ENCODE data around the gene KCNJ3. TPM values are rescaled to one million over a fixed set of nuclear protein-coding genes. Genes with fewer than 3 reads are reported as not detected.
A peak's percentile ranks its signal among the peaks of the same experiment; 100 is the strongest.

Gene KCNJ3
- total and polyA plus RNA-seq, 9 of the 15 experiments (the other 6 are each of a cell fraction or from before 2014, with no cell fraction given): not detected

DNA sequence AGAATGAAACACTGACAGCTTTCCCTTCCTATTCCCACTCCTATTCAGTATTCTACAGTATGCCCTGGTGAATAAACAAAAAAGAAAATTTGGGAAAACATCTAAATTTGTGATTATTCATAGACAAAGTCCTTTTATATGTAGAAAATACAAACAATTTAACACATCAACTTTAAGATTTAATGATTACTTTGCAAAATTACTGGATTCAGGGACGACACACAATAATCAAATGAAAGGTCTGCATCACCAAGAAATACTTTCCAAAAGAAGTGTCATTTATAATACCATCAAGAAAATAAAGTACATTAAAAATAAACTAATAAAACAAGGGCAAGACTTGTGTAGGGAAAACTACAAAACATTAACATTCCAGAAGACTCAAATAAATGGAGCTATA is 199.8 kb downstream of the KCNJ3 start:
- Histone ChIP-seq H3K9ac (ENCODE audit: insufficient read depth in 1 of 2, low read depth in 2 of 2, low read length in 2 of 2) (no peak overlapping the region), H3K4me2 (ENCODE audit: insufficient read depth, low read length) (no peak overlapping the region), H3K9me1 (ENCODE audit: control insufficient read depth, insufficient read depth, low read length) (no peaks in the 10 kb centered on the region), H3K79me2 (ENCODE audit: control insufficient read depth, insufficient read depth, low read length) (no peaks in the 10 kb centered on the region), H4K20me1 (replicated peaks; ENCODE audit: control insufficient read depth, insufficient read depth, low read length) (no peaks in the 10 kb centered on the region), H3K27ac (ENCODE audit: extremely low read depth, low read depth, low read length) (no peak overlapping the region), H3K27me3 (ENCODE audit: control insufficient read depth in 2 of 2, insufficient read depth in 2 of 2, low read length in 2 of 2) (no peaks in the 10 kb centered on the region), H3K4me1 (replicated peaks in 1 of 2; ENCODE audit: control insufficient read depth in 2 of 2, insufficient read depth in 2 of 2, low read length in 2 of 2) (no peaks in the 10 kb centered on the region), H3K36me3 (ENCODE audit: control insufficient read depth, insufficient read depth, low read length) (no peaks in the 10 kb centered on the region), H2AFZ (ENCODE audit: low read depth, low read length) (no peak overlapping the region), H3K4me3 (no peak overlapping the region), H3K9me3 (replicated peaks; ENCODE audit: control insufficient read depth, insufficient read depth, low read depth, low read length) (0 out of 2 replicates have a peak, but pooled peaks cover 2% of the 10 kb centered on the region)
- intact Hi-C loops (cut with micrococcal nuclease) (no loop called here), in situ Hi-C loops (cut with MboI) (no loop called here)
- peak; percentile 54 for TF ChIP-seq ZNF316 (IDR thresholded peaks at IDR 0.05)
- TF ChIP-seq, protein P1, sequence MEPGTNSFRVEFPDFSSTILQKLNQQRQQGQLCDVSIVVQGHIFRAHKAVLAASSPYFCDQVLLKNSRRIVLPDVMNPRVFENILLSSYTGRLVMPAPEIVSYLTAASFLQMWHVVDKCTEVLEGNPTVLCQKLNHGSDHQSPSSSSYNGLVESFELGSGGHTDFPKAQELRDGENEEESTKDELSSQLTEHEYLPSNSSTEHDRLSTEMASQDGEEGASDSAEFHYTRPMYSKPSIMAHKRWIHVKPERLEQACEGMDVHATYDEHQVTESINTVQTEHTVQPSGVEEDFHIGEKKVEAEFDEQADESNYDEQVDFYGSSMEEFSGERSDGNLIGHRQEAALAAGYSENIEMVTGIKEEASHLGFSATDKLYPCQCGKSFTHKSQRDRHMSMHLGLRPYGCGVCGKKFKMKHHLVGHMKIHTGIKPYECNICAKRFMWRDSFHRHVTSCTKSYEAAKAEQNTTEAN (CRISPR knock-in tag; IDR thresholded peaks at IDR 0.05): no peak
- no peak for TF ChIP-seq MCM3 (IDR thresholded peaks at IDR 0.05)
- no peak for TF ChIP-seq STAG1 (CRISPR knock-in tag; IDR thresholded peaks at IDR 0.05; ENCODE audit: borderline replicate concordance)
- no peak for TF ChIP-seq IRF1 (CRISPR knock-in tag; IDR thresholded peaks at IDR 0.05; ENCODE audit: borderline replicate concordance)
- TF ChIP-seq MAFG (tag; conservative IDR thresholded peaks at IDR 0.05): 0 out of 2 replicates have a peak, but pooled peaks have one; percentile 13
- no peak for TF ChIP-seq ELF4 (CRISPR knock-in tag; IDR thresholded peaks at IDR 0.05)
- no peak for TF ChIP-seq ZNF444 (CRISPR knock-in tag; IDR thresholded peaks at IDR 0.05)
- peak; percentile 42; the same call in 1 of the 2 replicates for TF ChIP-seq C11orf30 (IDR thresholded peaks at IDR 0.05; ENCODE audit: low read depth)
- TF ChIP-seq SPI1 (IDR thresholded peaks at IDR 0.05; ENCODE audit: borderline replicate concordance, low read depth, low read length): no peak
- TF ChIP-seq ZBTB12 (CRISPR knock-in tag; IDR thresholded peaks at IDR 0.05): no peak
- no peak for TF ChIP-seq TRIM24 (IDR thresholded peaks at IDR 0.05)
- no TSS peak for BruUV-seq (replicated peaks)
- WGBS (ENCODE audit: insufficient coverage, low coverage, missing lambda C conversion rate): 4% methylated on average over 1 of the region's 1 CpG
- DNase-seq (ENCODE audit: extremely low read depth in 1 of 4, low spot score in 3 of 4) (no peak), FAIRE-seq (no peak), ATAC-seq (no peak)
- CTCF ChIA-PET (ENCODE audit: low intra/inter-chr PET ratio): no interaction called here
- POLR2A ChIA-PET: no interaction called here
